ENCODE data around the gene SREBF2.
"Not testable (repeated sequence)": the region's sequence is repeated elsewhere in the genome, so short reads cannot be mapped to it uniquely, and the experiment has no call there.

The SREBF2 gene

DNA sequence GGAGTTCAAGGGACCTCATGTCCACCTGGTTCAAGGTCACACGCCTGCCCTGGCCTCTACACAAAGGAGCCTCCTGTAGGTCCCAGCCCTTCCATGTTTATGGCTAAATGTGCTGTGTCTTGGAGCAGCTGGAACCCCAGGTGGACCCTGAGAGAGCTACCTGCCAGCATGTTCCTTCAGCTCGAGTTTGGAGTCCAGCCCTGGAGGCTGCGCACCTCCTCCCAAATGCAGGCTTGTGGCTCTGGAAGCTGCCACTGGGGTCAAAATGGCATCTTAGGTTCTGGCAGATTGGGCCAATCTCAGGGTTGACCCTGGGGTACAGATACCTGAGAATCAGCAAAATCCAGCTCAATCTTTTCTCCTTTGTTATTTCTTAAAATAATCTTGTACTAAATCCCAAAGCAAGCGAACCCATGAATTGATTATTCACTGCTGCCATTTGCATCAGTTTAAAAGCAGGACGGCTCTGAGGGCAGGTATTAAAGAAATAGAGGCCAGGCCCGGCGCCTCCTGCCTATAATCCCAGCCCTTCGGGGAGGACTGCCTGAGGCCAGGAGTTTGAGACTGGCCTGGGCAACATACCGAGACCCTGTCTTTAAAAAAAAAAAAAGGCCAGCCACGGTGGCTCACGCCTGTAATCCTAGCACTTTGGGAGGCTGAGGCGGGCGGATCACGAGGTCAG is 90.8 kb downstream of the SREBF2 start:
- DNase-seq, result no peak

DNA sequence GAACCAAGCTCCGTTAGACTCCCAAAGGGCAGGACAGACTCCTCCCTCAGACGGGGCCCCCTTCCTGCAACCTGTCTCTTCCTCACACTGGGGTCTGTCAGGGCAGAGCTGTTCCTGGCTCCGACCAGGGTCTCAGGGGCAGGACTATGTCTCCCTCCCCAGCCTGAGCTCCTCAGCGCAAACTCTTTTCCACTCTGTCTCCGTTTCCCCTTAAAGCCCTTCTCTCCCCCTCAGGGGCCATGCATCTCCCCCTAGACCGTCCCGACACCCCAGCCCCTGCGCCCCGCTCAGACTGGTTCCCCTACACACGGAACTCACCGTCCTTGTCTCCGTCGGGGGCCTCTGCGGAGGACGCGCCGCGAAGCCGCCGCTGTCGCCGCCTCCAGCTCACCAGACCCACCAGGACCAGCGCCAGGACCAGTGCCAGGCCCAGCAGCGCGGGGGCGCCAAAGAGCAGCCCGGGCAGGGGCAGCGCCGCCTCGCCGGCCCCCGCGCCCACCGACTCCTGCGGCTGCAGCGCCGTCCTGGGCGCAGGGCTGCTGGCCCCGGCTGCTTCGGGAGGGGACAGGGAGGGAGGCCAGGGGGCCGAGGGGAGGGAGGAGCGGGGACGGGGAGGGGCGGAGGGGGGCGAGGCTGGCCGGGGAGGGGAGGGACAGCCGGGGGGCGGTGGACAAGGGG is 93.0 kb downstream of the SREBF2 start:
- DNase-seq, result peak; percentile 91

DNA sequence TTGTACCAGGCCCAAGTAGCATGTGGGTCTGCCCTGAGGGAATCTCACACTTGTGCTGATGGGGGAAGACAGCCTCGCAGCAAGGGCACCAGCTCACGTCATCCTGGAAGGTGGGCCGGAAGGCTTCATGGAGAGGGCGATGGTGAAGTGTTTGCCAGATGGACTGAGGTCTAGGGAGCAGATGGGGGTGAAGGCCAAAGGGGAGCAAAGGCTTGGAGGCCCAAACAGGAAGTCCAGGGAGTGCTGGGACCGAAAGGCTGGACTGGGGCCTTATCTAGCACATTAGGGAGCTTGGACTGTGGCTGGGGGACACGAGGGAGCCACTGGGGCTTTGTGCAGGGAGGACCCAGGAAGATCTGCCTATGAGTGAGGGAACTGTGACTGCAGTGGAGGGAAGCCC is 94.9 kb downstream of the SREBF2 start:
- DNase-seq, result no peak

DNA sequence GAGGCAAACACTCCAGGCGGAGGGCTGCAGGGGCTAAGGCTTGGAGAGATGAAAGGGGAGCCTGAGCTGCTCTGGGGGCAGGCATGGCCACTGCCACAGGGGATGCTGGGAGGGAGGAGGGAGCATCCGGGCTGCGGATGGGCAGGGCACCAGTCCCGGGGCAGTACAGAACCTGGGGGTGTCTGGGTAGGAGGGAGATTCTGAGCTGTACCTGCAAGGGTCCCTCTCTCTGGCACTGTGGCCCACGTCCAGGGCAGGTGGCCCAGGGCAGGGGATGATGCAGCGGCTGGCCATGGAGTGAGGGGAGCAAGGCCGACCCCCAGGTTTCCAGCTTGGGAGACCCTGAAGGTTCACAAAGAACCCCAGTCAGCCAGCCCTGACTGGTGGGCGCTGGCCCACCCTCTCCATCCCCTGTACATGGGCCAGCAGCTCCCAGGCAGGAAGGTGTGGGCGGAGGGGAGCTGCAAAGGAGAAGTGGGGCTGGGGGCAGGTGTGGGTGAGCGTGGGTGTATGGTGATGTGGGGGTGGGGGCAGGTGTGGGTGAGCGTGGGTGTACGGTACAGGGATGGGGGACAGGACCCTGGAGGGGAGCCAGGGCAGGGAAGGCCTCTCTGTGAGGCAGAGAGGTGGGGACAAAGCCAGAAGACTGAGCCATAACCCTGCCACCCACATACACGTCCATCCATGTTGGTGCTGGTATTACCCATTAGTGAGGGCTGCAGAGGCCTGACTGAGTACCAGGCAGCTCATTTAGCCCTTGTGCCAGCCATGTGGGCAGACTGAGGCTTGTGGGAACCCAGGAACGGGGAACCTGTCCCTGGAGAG is 95.9 kb downstream of the SREBF2 start:
- no peak for DNase-seq

DNA sequence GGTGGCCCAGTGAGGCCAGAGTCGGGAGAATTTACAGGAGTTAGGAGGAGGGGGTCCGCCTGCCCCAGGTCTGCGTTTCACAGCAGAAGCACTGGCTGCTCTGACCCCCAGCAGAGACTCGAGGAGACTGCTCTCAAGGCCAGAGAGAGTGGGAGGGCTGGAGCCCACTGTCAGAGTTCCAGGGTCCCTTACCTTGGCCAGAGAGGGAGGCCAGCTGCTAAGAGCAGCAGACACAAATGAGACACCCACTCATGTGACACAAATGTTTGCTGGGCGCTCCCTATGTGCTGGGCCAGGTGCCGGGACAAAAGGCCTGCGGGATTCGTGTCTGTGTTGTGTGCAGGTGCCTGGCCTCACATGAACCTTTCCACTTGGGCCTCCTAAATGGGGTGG is 96.5 kb downstream of the SREBF2 start:
- DNase-seq, result no peak

DNA sequence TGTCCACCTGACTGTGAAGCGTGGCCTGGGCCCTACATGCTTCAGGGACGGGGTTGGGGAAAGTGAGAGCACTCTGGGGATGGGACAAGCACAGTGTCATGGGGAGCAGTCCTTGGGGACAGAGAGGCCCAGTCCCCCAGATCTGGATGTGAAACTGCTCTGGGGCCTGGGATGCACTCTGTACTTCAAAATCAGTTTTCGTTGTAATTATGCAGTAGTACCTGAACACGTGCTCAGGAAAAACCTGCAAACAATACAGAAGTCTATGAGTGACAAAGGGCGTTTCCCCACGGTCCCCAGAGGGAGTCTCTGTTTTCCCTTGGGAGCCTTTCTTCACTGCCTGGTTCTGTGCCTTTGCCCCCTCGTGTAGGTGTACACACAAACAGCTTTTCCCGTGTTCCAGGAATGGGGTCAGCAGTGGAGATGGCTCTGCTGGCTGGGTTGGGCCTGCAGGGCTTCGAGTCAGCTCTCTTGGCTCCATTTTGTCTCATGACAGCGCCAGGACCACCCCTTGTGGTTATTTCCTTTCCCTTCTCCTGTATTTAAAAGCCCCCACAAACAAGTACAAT is 98.9 kb downstream of the SREBF2 start:
- DNase-seq, result no peak

DNA sequence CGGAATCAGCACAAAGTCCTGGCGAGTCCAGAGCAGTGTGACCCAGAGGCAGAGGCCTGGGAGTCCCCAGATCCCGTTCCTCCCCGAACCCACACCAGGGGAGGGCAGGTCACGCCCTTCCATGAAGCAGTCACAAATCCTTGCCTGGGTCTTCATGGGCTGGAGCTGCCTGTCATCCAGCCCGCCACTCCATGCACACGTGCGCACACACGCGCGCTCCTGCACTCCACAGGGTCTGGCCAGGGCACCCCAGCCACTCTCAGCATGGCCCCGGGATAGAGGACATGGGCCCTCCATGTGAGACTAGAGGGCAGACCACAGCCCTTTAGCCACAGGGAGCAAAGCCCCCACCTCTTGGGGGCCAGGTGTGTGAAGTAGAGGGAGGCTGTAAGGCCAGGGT is 99.4 kb downstream of the SREBF2 start:
- no peak for DNase-seq

DNA sequence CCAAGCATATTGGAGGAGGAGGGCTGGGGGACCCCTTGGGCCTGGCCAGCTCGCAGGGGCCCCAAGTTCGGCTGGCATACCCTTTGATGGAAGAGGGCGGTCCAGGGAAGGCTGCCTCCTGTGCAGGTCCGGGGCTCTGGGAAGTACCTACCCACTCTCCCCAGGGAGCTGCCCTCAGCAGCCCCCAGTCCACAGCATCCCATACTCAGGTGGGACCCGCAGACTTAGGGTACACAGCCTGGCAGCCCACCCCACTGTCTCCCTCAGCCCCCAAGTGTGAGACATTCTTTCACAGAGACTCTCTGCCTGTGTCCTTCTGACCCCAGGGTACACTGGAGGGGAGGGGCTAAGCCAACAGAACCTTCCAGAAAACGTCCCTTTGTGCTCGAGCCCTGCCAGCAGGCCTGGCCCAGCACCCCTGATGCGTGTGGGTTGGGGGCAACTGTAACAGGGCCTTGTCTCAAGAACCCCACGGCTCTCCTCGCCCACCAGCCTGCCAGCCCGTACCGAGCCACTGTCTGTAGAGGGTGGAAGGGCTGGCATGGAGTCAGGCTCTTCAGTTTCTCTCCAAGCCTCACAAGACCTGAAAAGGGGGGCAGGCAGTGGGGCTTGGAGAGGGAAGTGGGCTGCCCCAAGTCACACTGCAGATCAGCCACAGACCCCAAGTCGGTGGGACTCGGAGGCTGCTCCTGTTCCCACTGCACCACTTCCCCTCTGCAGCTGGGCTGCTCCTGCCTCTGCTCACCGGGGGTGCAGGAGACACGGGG is 100.7 kb downstream of the SREBF2 start:
- DNase-seq, result no peak

DNA sequence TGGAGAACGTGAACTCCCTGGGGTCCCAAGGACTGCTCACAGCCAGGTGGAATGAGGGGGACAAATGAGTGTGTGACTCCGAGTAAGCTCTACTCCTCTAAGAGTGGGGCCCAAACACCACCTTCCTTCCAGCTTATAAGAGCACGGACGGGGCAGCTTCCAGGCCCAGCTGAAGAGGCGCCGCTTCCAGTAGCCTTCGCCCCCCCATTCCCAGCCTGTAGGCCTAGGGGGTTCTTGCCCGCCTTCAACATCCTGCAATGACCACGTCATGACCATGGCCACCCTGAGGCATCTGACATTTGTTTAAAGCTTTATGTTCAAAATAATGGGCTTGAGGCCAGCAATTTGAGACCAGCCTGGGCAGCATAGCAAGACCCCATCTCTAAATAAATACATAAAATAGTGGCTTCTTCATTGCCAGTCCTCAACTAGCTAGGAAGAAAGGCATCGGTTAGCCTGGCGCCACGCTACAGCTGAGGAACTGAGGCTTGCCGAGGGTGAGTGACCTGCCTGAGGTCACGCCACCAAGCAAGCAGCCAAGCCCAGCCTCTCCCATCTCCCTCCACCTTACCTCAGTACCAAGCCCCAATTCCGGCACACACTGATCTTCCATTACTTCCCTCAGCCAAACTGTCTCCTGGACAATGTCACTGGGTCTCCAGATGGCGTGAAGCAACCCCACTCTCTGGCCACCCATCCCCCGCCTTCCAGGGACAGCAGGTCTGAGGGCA is 101.5 kb downstream of the SREBF2 start:
- DNase-seq, result no peak

DNA sequence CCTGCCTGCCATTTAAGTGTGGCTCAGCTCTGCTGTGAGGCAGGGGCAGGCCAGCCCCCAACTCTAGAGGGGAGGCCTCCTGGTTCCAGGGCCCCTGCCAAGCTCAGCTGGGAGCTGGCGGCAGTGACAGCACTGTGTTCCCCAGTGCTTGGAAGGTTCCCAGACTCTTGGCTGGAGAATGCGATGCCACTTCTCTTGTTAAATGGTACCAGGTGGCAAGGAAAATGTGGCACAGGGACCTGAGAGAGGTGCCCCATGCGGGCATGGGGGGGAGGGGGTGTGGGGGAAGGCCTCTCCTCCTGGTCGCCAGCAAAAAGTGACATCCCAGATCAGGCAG is 102.1 kb downstream of the SREBF2 start:
- no peak for DNase-seq

DNA sequence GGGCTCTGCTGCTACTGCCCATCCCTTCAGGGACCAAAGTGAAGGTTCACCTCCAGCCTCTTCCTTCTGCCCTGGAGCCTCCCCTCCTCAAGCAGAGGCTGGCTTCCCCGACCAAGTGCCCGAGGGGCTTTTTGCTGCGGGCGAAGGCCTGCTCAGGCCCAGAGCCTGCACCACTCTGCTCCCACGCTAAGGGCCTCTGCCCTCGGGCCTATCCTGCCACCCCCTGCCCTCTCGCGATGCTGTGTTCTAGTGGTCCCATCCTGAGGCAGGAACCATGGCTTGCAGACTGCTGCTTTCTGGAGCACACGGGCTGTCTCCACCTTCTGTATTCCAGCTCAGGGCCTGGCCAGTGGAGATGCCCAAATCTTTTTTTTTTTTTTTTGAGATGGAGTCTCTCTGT is 102.6 kb downstream of the SREBF2 start:
- no peak for DNase-seq

DNA sequence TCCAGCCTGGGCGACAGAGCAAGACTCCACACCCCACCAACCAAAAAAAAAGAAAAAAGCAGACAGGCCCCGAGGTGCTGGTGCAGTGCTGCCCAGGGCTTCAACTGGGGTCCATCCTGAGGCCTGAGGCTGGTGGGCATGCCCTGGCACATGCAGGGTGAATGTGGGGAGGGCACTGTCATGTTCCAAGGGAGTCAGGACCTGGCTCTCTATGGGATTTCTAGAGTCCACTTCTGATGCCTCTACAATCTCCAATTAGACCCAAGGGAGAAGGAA is 103.9 kb downstream of the SREBF2 start:
- no peak for DNase-seq

DNA sequence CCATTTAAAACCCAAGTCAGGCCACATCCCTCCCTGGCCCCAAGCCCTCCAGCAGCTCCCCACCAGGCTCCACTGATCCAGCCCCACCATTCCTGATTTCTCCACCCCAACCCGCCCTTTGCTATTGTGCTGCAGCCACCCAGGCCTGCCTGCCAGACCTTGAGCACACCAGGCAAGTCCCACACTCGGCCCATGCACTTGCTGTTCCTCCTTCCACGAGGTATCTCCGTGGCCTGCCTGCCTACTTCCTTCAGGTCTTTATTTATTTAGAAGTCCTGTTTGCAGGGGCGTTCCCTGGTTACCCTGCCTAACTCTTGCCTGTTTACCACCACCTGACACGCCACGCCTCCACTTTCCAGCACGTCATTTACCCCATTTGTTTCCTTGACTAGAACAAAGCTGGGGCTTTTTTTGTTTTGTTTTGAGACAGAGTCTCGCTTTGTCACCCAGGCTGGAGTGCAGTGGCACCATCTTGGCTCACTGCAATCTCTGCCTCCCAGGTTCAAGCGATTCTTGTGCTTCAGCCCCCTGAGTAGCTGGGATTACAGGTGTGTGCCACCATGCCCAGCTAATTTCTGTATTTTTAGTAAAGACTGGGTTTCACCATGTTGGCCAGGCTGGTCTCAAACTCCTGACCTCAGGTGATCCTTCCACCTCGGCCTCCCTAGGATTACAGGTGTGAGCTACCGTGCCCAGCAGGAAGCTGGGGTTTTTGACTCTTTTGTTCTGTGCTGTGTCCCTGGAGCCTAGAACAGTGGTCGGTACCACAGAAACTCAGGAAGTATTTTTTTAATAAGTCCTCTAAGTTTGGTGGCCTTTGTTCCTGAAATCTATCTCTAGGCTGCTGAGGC is 107.3 kb downstream of the SREBF2 start:
- DNase-seq, result peak; percentile 91

DNA sequence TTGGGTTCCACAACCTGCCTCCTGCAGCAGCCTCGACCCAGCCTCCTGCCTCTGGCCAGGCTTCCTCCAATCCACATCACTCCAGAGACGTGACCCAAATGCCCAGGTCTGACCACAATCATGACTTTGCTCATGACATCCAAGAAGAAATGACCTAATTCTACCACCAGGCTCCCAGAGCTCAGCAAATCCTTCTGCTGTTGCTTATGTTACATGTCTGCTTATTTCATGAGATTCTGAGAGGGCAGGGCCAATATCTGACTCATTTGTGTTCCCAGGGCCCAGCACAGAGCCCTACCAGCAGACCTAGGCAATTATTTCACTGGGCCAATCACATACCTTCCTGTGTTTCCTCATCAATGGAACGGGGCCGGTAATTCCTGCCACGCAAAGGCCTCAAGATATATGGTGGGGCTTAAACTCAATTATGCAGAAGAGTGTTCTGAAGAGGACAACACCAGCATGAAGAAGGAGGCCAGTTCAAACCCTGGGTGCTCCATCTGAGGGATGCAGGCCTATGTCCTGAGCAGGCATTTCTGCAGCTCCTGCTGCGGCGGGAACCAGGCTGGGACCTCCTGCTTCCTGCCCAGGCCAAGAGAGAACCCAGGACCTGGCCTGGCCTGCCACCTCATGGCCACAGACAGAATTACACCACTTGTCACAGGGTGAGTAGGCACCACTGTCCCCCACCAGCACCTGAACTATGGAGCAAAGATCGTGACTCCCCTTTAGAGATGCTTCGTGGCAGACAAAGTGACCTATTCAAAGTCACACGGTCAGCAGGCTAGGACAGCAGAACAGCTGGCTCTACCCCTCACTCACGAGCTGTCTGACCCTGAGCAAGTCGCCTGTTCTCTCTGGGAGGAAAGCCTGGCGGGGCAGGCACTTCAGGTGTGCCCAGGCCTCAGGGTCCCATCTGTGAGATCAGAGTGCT is 108.2 kb downstream of the SREBF2 start:
- peak; percentile 92 for DNase-seq

DNA sequence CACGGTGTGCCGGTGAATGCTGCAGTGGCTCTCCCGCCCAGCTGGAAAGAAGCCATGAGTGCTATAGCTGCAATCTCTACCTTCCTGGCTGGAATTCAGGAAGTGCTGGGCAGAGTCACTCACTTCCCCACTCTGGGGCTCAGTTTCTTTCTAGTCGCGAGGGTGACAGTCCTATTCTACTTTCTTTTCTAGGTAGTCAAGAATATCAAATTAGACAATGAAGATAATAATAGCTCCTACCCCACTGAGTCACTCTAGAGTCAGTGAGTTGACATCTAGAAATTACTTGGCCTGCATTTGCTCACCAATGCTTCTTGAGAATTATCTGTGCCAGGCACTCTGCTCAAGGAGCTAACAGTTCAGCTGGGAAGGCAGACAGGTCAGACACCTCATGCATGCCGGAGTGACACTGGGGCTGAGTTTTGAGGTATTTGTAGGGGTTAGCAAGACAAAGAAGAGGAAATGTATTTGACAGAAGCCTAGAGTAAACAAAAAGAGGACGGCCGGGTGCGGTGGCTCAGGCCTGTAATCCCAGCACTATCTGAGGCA is 110.8 kb downstream of the SREBF2 start:
- DNase-seq, result no peak

DNA sequence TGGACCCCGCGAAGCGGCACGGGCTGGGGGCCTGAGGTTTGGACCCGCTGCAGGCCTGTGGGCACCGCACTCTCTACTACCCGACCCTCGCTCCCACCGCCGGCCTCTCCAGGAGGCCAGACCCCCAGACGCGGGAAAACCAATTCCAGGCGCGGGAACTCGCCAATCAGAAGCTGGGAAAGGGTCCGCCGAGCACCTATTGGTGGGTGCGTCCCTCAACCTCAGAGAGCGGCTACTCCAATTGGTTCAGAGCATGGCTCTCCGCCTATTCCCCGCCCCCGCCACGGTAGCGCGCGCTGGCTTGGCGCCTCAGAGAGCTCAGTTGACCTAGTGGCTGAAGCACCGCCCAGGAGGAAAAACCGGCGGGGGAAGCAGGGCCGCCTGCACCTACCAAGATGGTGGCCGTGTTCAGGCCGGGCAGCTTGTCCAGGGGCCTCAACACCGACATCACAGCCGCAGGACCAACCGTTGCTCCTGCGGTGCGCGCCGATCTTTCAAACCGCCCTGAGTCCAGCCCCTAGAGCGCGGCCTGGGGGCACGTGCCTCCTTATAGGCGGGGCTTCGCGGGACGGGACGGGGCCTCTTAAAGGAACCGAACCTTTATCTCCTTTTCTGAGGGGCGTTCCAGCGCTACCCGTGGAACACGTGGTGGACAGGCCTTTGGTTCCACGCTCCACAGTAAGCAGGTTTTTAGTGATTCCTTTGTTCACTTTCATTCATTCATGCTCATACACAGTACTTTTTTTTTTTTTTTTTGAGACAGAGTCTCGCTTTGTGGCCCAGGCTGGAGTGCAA is 113.9 kb downstream of the SREBF2 start, which contains the start of gene CENPM:
CENPM (minus strand) TSS at position 524 of the 795 bp plus-strand sequence; CDS start at position 448, 76 bp downstream.
- DNase-seq, result peak; percentile 98

DNA sequence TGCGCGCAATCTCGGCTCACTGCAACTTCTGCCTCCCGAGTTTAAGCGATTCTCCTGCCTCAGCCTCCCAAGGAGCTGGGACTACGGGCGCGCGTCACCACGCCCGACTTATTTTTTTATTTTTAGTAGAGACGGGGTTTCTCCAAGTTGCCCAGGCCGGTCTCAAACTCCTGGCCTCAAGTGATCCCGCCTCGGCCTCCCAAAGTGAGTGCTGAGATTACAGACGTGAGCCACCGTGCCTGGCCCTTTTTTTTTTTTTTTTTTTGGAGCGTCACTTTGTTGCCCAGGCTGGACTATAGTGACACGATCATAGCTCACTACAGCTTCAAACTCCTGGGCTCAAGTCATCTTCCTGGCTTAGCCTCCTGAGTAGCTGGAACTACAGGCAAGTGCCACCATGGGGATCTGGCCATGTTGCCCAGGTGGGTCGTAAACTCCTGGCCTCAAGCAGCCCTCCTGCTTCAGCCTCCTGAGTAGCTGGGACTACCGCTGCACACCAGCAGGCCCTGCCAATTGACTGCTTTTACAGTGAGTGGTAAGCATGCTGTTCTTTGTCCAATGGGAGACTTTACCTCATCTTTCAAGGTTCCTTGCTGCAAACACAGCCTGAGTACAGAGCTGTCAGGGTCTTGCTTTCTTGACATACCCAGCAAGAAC is 114.6 kb downstream of the SREBF2 start:
- no peak for DNase-seq

DNA sequence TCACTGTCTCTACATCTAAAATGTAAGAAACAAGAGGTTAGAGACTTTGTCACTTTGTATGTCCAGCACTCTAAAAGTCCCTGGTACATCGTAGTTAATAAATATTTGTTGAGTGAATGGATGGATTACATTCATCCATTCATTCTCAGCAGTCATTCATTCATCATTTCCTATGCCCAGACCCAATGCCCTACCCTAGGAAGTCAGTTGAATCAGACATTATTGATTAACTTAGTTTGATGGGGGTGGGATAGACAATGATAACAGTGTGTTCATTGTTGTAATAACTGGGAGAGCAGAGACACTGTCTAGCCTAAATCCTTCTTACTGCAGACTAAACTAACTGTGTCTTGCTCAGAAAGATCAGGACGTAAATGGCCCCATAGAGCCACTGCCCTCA is 115.2 kb downstream of the SREBF2 start:
- no peak for DNase-seq

DNA sequence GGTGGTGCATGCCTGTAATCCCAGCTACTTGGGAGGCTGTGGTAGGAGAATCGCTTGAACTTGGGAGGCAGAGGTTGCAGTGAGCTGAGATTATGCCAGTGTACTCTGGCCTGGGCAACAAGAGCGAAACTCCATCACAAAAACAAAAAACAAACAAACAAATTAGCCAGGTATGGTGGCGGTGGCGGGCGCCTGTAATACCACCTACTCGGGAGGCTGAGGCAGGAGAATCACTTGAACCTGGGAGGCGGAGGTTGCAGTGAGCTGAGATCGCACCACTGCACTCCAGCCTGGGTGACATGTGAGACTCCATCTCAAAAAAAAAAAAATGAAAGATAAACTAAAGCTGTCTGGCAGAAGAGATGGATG is 116.0 kb downstream of the SREBF2 start:
- DNase-seq, result not testable (repeated sequence)
